Vagina (tissue), 2 donors: ENCODE results near the gene MAPKBP1. TPM values are rescaled to one million over a fixed set of nuclear protein-coding genes. Genes with fewer than 3 reads are reported as not detected.

Experiments
- DNase-seq, 2 donors: peaks; one replicate each; pipeline ENCODE4 v3.0.0-alpha.2; 2017; ENCODE audit errors: extremely low spot score in 2 of 2
- H3K27ac ChIP-seq: fragments of 200-600 bp; sonication (generic); one replicate; pipeline ENCODE4 v1.5.1; 2019
- H3K27me3 ChIP-seq: fragments of 200-600 bp; sonication (generic); one replicate; pipeline ENCODE4 v1.5.1; 2019
- H3K36me3 ChIP-seq, 2 donors: fragments of 200-600 bp; sonication (generic); one replicate each; pipeline ENCODE4 v1.5.1; 2017 to 2019
- H3K4me1 ChIP-seq: fragments of 200-600 bp; sonication (generic); one replicate; pipeline ENCODE4 v1.5.1; 2019
- H3K4me3 ChIP-seq, 2 donors: fragments of 200-600 bp; sonication (generic); 1 replicate in 1 of 2; 2 replicates in 1 of 2; pipeline ENCODE4 v1.5.1; 2016 to 2019
- H3K9me3 ChIP-seq: fragments of 200-600 bp; sonication (generic); one replicate; pipeline ENCODE4 v1.5.1; 2019
- POLR2A ChIP-seq, 2 donors: fragments of 450-650 bp; IDR thresholded peaks; one replicate each; pipeline ENCODE4 v1.6.1; 2017; ENCODE audit warnings: antibody characterized with exemption in 2 of 2, mild to moderate bottlenecking in 2 of 2, moderate library complexity in 2 of 2
- POLR2AphosphoS5 ChIP-seq, 2 donors: sonication (generic); formaldehyde crosslinking; IDR thresholded peaks; one replicate each; pipeline ENCODE4 v1.9.0; 2017; ENCODE audit warnings: antibody characterized with exemption in 2 of 2, mild to moderate bottlenecking in 2 of 2, low read depth in 1 of 2; ENCODE audit not compliant: insufficient read depth in 1 of 2
- intact Hi-C: fragments of 100-400 bp; cut with DNase I; formaldehyde crosslinking; loops from one replicate; pipeline ENCODE4 v1.15.1; 2023
- total RNA-seq: library from RNA; depleted of rRNA; stranded (reverse); fragments of >200 nt; gene quantifications from one replicate; pipeline ENCODE4 v1.2.3, GENCODE V29; 2016
- TF ChIP-seq, protein P1 (sequence below), 3 experiments: fragments of 450-650 bp in 2 of 3; fragments of 200-600 bp in 1 of 3; sonication (generic) in 1 of 3; IDR thresholded peaks; one replicate each; pipeline ENCODE4 v1.5.1; 2017 to 2019; ENCODE audit warnings: antibody characterized with exemption in 3 of 3, mild to moderate bottlenecking in 2 of 3, moderate library complexity in 2 of 3

The MAPKBP1 gene
- total RNA-seq, 1 donor from 2014 or later = 35.8 TPM

DNA sequence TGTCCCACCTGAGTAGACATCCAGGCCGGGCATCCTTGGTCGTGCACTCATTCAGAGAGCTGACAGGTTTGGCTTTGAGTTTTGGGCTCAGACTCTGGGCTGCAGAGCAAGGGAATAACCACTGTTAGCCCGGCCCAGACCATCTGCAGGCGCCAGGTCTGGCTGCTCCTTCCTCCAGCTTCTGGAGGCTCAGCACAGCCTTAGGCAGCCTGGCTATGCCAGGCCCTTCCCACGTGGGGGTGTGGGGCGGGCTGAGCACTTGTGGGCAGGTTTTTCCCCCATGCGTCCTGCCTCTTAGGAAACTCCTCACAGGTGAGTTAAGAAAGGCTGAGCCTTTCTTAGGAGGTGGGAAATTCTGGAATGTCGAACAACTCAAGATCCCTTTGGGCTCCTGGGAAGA is 75.6 kb downstream of the MAPKBP1 start:
- intact Hi-C loops = no loop called here
- H3K4me1 ChIP-seq = peaks cover 17% of the 10 kb centered on the region
- no peaks in the 10 kb centered on the region for H3K9me3 ChIP-seq
- TF ChIP-seq, protein P1, sequence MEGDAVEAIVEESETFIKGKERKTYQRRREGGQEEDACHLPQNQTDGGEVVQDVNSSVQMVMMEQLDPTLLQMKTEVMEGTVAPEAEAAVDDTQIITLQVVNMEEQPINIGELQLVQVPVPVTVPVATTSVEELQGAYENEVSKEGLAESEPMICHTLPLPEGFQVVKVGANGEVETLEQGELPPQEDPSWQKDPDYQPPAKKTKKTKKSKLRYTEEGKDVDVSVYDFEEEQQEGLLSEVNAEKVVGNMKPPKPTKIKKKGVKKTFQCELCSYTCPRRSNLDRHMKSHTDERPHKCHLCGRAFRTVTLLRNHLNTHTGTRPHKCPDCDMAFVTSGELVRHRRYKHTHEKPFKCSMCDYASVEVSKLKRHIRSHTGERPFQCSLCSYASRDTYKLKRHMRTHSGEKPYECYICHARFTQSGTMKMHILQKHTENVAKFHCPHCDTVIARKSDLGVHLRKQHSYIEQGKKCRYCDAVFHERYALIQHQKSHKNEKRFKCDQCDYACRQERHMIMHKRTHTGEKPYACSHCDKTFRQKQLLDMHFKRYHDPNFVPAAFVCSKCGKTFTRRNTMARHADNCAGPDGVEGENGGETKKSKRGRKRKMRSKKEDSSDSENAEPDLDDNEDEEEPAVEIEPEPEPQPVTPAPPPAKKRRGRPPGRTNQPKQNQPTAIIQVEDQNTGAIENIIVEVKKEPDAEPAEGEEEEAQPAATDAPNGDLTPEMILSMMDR (IDR thresholded peaks at IDR 0.05) = no peak
- TF ChIP-seq POLR2AphosphoS5 (IDR thresholded peaks at IDR 0.05; ENCODE audit: insufficient read depth in 1 of 2, low read depth in 1 of 2) = no peak
- no peak for TF ChIP-seq POLR2A (IDR thresholded peaks at IDR 0.05)
- H3K36me3 ChIP-seq = peaks cover 0 to 31% of the 10 kb centered on the region in 2 donors
- H3K27me3 ChIP-seq = no peaks in the 10 kb centered on the region
- H3K27ac ChIP-seq = peak overlapping the region; percentile 22
- DNase-seq = no peak
- no peak overlapping the region for H3K4me3 ChIP-seq

DNA sequence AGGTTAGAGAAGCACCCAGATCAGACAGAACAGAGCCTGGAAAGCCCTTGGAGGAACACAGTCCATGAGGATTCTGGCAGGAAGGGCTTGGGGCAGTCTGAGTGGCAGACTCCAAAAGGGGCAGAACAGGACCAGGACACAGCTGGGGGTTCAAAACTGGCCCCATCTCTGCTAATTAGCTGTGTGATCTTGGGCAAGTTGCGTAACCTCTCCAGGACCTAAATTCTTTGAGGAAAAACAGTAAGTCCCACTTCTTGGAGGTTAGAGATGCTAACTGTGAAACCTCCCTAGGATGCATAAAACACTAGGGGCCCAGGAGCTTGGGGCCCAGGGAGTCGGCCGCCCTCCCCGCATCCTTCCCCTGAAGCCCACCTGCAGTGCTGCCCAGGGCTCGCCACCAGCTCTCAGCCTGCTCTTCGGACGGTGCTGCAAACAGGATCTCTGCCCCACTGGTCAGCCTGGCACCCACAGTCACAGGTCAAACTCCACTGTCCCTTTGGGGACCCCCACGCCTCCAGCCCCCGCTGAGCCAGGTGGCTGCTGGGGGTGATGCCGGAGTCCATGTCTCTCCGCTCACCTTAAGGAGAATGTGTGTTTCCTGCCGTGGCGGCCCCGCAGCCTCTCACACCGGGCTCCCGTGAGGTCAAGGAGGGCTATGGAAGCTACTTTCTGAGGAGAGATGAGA is 76.3 kb downstream of the MAPKBP1 start:
- no peak for DNase-seq
- H3K27ac ChIP-seq = no peak overlapping the region
- no peak overlapping the region for H3K4me3 ChIP-seq
- intact Hi-C loops = no loop called here
- TF ChIP-seq POLR2A (IDR thresholded peaks at IDR 0.05) (no peak), POLR2AphosphoS5 (IDR thresholded peaks at IDR 0.05; ENCODE audit: insufficient read depth in 1 of 2, low read depth in 1 of 2) (no peak)
- TF ChIP-seq, protein P1 (IDR thresholded peaks at IDR 0.05) = no peak
- peaks cover 17% of the 10 kb centered on the region for H3K4me1 ChIP-seq
- no peaks in the 10 kb centered on the region for H3K27me3 ChIP-seq
- H3K36me3 ChIP-seq = peaks cover 0 to 26% of the 10 kb centered on the region in 2 donors
- H3K9me3 ChIP-seq = no peaks in the 10 kb centered on the region

DNA sequence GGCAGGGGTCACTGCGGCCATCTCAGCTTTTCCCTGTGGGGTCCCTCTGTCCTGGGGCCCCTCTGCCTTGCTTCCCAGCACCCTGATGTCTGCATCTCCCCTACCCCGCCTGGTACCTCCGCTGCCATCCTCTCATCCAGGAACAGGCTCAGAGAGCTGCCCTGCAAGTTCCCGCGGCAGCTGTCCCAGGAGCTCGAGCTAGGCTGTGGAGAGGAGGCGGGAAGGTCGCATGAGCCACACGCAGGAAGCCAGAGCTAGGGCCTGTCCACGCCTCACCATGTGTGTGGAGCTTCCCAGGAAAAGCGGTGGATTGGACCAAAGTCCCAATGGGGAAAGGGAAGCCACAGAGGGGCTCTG is 76.9 kb downstream of the MAPKBP1 start:
- Histone ChIP-seq H3K27ac (no peak overlapping the region), H3K27me3 (no peaks in the 10 kb centered on the region)
- intact Hi-C loops = no loop called here

DNA sequence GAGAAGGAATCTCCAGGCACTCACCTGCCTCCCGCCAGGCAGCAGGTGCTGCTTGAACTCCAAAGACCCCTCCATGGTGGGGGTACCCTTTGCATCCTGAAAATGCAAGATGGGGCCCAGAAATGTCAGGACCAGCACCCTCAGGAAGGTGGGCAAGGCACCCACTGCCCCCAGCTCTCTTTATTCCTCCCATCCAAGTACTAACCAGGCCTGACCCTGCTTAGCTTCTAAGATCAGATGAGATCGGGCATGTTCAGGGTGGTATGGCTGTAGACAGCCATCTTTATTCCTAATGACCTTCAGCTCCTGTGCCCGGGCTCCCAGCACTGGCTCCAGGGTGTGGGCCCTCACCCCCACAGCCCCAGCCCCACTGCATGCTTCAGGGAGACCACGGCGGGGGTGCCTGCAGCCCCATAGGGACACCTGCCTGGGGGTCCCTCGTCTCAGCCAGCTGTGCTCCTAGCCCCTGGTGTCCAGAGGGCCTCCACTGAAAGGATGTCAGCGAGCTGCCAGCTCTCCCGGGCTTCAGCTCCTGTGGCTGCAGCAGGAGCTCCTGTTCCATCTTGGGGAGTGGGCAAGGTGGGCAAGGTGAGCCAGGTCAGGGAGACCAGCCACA is 77.6 kb downstream of the MAPKBP1 start:
- Histone ChIP-seq H3K9me3 (no peaks in the 10 kb centered on the region), H3K4me3 (no peak overlapping the region), H3K27ac (no peak overlapping the region), H3K4me1 (peaks cover 17% of the 10 kb centered on the region), H3K27me3 (no peaks in the 10 kb centered on the region), H3K36me3 (peaks cover 0 to 14% of the 10 kb centered on the region in 2 donors)
- TF ChIP-seq POLR2AphosphoS5 (IDR thresholded peaks at IDR 0.05; ENCODE audit: insufficient read depth in 1 of 2, low read depth in 1 of 2) (no peak), POLR2A (IDR thresholded peaks at IDR 0.05) (no peak)
- TF ChIP-seq, protein P1 (IDR thresholded peaks at IDR 0.05) = no peak
- no peak for DNase-seq
- intact Hi-C loops = no loop called here

More for the DNA sequence above, 76.9 kb downstream of the MAPKBP1 start:
- no peak overlapping the region for H3K4me3 ChIP-seq
- H3K9me3 ChIP-seq = no peaks in the 10 kb centered on the region
- peaks cover 17% of the 10 kb centered on the region for H3K4me1 ChIP-seq
- TF ChIP-seq POLR2A (IDR thresholded peaks at IDR 0.05) = no peak
- TF ChIP-seq, protein P1 (IDR thresholded peaks at IDR 0.05) = no peak
- TF ChIP-seq POLR2AphosphoS5 (IDR thresholded peaks at IDR 0.05; ENCODE audit: insufficient read depth in 1 of 2, low read depth in 1 of 2) = no peak
- peaks cover 0 to 20% of the 10 kb centered on the region in 2 donors for H3K36me3 ChIP-seq
- no peak for DNase-seq
